ENCODE measurements around the gene PCSK1N. TPM values are rescaled to one million over a fixed set of nuclear protein-coding genes. Genes with fewer than 3 reads are reported as not detected.

PCSK1N gene
- total and polyA plus RNA-seq, 2 donors (not counting 3 experiments of a cell fraction or from before 2014, with no cell fraction given): 0.44 TPM; not detected in 1

GRCh38 chrX:48787505-48788443 is 47.6 kb downstream of the PCSK1N start:
- CTCF ChIA-PET: no interaction called here
- Histone ChIP-seq H4K20me1 (replicated peaks; ENCODE audit: control insufficient read depth, extremely low read depth, insufficient read depth, low read length) (no peaks in the 10 kb centered on the region), H3K9ac (replicated peaks; ENCODE audit: extremely low read depth, insufficient read depth, low read length) (no peak overlapping the region), H3K4me2 (ENCODE audit: insufficient read depth, low read length) (no peak overlapping the region), H3K27ac (ENCODE audit: insufficient read depth, low read depth, low read length) (no peak overlapping the region), H3K4me3 (replicated peaks in 1 of 3; ENCODE audit: insufficient read depth in 1 of 3, low read depth in 1 of 3, low read length in 3 of 3) (no peak overlapping the region), H3K36me3 (ENCODE audit: control insufficient read depth in 2 of 2, extremely low read depth in 1 of 2, insufficient read depth in 2 of 2, low read length in 2 of 2) (no peaks in the 10 kb centered on the region), H3K79me2 (ENCODE audit: control insufficient read depth, insufficient read depth, low read length) (no peaks in the 10 kb centered on the region), H3K27me3 (ENCODE audit: control insufficient read depth in 2 of 2, insufficient read depth in 2 of 2, low read length in 2 of 2) (no peaks in the 10 kb centered on the region), H2AFZ (ENCODE audit: low read depth, low read length) (no peak overlapping the region), H3K9me3 (replicated peaks; ENCODE audit: control insufficient read depth, insufficient read depth, low read length) (no peaks in the 10 kb centered on the region), H3K9me1 (replicated peaks; ENCODE audit: control insufficient read depth, extremely low read depth, insufficient read depth, low read length) (no peaks in the 10 kb centered on the region), H3K4me1 (ENCODE audit: control insufficient read depth, extremely low read depth, insufficient read depth, low read length) (no peaks in the 10 kb centered on the region)
- DNase-seq (ENCODE audit: low read depth, low spot score) (no peak), FAIRE-seq (no peak)
- no peak for TF ChIP-seq JUN (IDR thresholded peaks at IDR 0.05; ENCODE audit: borderline replicate concordance, insufficient read depth, insufficient read length, low read depth)
- no peak for TF ChIP-seq POLR2A (IDR thresholded peaks at IDR 0.05; ENCODE audit: low read depth, low read length)
- TF ChIP-seq EZH2 (IDR thresholded peaks at IDR 0.05; ENCODE audit: borderline replicate concordance, low read depth, low read length, severe bottlenecking): no peak
- TF ChIP-seq MAX (IDR thresholded peaks at IDR 0.05; ENCODE audit: insufficient read depth, insufficient read length): no peak
- no peak for TF ChIP-seq POLR2AphosphoS5 (IDR thresholded peaks at IDR 0.05; ENCODE audit: insufficient read depth, low read depth, low read length)
- no peak for TF ChIP-seq MYC (IDR thresholded peaks at IDR 0.05; ENCODE audit: low read depth, low read length)
- no peak for TF ChIP-seq CTCF (IDR thresholded peaks at IDR 0.05; ENCODE audit: extremely low read depth in 1 of 2, insufficient read depth in 1 of 2, low read depth in 1 of 2, low read length in 2 of 2)
- TF ChIP-seq GATA2 (IDR thresholded peaks at IDR 0.05; ENCODE audit: insufficient read depth, insufficient read length, low read depth, low read length): no peak
- no peak for TF ChIP-seq FOS (IDR thresholded peaks at IDR 0.05; ENCODE audit: borderline replicate concordance, insufficient read depth, low read length)
- intact Hi-C loops (cut with micrococcal nuclease): no loop called here
- POLR2A ChIA-PET: no interaction called here
- no TSS peak for BruUV-seq (replicated peaks)
- dilution Hi-C loops (cut with MboI; ENCODE audit: extremely low pct_ligation_motif_present, low sequenced_read_pairs): no loop called here

Data from endothelial cell of umbilical vein (primary cell).